ENCODE measurements around the gene ITIH1.

DNA sequence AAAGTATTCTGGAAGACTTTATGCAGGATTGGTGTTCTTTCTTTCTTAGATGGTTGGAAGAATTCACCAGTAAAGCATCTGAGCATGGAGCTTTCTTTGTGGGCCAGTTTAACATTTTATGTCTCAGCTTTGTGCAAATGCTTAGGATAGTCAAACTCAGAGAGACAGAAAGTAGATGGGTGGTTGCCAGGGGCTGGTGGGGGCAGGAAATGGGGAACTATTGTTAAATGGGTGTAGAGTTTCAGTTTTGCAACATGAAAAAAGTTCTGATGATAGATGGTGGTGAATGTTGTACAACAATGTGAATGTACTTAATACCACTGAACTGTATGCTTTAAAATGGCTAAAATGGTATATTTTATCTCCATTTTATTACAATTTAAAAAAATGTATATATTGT is 46.7 kb upstream of the ITIH1 start:
- TF ChIP-seq TSHZ1 (CRISPR knock-in tag; IDR thresholded peaks at IDR 0.05) (no peak), DPF2 (IDR thresholded peaks at IDR 0.05) (no peak), RFX5 (IDR thresholded peaks at IDR 0.05; ENCODE audit: low read depth, low read length) (no peak), KAT7 (CRISPR knock-in tag; IDR thresholded peaks at IDR 0.05; ENCODE audit: borderline replicate concordance) (no peak), CBFB (CRISPR knock-in tag; IDR thresholded peaks at IDR 0.05) (no peak)
